Measurements from ENCODE around the gene NKX6-2. TPM values are rescaled to one million over a fixed set of nuclear protein-coding genes. Genes with fewer than 3 reads are reported as not detected.

The NKX6-2 gene
- total and polyA plus RNA-seq, 4 donors, result 0.07 to 7.1 TPM; not detected in 2

DNA sequence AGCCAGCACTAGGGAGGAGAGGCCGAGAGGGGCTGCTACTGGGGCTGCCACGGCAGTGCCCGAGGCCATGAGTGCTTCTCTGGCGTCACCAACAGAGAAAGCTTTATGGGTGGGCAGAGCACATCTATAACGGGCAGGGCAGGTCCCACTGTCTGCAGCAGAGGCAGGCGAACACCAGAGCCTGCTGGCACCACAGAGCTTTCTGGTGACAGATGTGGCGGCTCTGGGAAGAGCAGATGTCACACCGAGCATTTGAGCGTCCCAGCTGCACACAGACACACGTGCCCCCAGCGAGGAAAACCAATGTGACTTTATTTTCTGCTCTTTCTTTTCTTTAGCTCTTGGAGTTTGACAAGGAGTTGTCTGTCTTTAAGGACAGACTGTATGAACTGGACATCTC is 20.5 kb downstream of the NKX6-2 start (continued):
- TF ChIP-seq, protein P1, sequence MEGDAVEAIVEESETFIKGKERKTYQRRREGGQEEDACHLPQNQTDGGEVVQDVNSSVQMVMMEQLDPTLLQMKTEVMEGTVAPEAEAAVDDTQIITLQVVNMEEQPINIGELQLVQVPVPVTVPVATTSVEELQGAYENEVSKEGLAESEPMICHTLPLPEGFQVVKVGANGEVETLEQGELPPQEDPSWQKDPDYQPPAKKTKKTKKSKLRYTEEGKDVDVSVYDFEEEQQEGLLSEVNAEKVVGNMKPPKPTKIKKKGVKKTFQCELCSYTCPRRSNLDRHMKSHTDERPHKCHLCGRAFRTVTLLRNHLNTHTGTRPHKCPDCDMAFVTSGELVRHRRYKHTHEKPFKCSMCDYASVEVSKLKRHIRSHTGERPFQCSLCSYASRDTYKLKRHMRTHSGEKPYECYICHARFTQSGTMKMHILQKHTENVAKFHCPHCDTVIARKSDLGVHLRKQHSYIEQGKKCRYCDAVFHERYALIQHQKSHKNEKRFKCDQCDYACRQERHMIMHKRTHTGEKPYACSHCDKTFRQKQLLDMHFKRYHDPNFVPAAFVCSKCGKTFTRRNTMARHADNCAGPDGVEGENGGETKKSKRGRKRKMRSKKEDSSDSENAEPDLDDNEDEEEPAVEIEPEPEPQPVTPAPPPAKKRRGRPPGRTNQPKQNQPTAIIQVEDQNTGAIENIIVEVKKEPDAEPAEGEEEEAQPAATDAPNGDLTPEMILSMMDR (IDR thresholded peaks at IDR 0.05; ENCODE audit: low read depth, low read length, missing input control), result no peak
- TF ChIP-seq YY1 (IDR thresholded peaks at IDR 0.05) (no peak), FOXA1 (IDR thresholded peaks at IDR 0.05) (no peak), TAF1 (conservative IDR thresholded peaks at IDR 0.05) (no peak), RAD21 (IDR thresholded peaks at IDR 0.05) (no peak), RXRA (IDR thresholded peaks at IDR 0.05) (no peak), NR2F2 (IDR thresholded peaks at IDR 0.05) (no peak), JUND (IDR thresholded peaks at IDR 0.05) (no peak), FOXA2 (IDR thresholded peaks at IDR 0.05) (no peak)
- TF ChIP-seq, protein P2, sequence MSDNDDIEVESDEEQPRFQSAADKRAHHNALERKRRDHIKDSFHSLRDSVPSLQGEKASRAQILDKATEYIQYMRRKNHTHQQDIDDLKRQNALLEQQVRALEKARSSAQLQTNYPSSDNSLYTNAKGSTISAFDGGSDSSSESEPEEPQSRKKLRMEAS (IDR thresholded peaks at IDR 0.05), result no peak

GRCh38 chr10:132764108-132764507 is 21.8 kb downstream of the NKX6-2 start:
- WGBS, result 94% methylated on average over 11 of the region's 11 CpGs
- H3K27ac ChIP-seq (ENCODE audit: low read depth in 1 of 2, low read length in 2 of 2), result no peak overlapping the region
- H3K27me3 ChIP-seq (ENCODE audit: control insufficient read depth in 4 of 4, insufficient read depth in 4 of 4, low read length in 3 of 4), result no peaks in the 10 kb centered on the region
- DNase-seq (ENCODE audit: low spot score), result no peak
- H3K4me3 ChIP-seq (ENCODE audit: low read depth in 1 of 3, low read length in 3 of 3), result no peak overlapping the region
- H3K4me1 ChIP-seq (ENCODE audit: control insufficient read depth in 4 of 4, insufficient read depth in 4 of 4, low read length in 3 of 4), result no peaks in the 10 kb centered on the region
- H3K36me3 ChIP-seq (ENCODE audit: control insufficient read depth in 4 of 4, insufficient read depth in 3 of 4, low read depth in 1 of 4, low read length in 3 of 4), result peaks cover 0 to 20% (median 10%) of the 10 kb centered on the region in 4 donors
- H3K9ac ChIP-seq (ENCODE audit: low read depth in 1 of 2, low read length in 2 of 2), result no peak overlapping the region
- no peaks in the 10 kb centered on the region for H3K9me3 ChIP-seq (ENCODE audit: control insufficient read depth in 4 of 4, low read length in 3 of 4)
- TF ChIP-seq HNF4A (conservative IDR thresholded peaks at IDR 0.05) (no peak), RAD21 (IDR thresholded peaks at IDR 0.05) (no peak), FOXA2 (IDR thresholded peaks at IDR 0.05) (no peak), TAF1 (conservative IDR thresholded peaks at IDR 0.05) (no peak), GABPA (IDR thresholded peaks at IDR 0.05 in 1 of 2, conservative IDR thresholded peaks at IDR 0.05 in 1 of 2) (no peak), REST (IDR thresholded peaks at IDR 0.05) (no peak), NR2F2 (IDR thresholded peaks at IDR 0.05) (no peak), JUND (IDR thresholded peaks at IDR 0.05) (no peak), HNF4G (IDR thresholded peaks at IDR 0.05) (no peak), ATF3 (IDR thresholded peaks at IDR 0.05) (no peak), FOXA1 (IDR thresholded peaks at IDR 0.05) (no peak)
- TF ChIP-seq, protein P3, sequence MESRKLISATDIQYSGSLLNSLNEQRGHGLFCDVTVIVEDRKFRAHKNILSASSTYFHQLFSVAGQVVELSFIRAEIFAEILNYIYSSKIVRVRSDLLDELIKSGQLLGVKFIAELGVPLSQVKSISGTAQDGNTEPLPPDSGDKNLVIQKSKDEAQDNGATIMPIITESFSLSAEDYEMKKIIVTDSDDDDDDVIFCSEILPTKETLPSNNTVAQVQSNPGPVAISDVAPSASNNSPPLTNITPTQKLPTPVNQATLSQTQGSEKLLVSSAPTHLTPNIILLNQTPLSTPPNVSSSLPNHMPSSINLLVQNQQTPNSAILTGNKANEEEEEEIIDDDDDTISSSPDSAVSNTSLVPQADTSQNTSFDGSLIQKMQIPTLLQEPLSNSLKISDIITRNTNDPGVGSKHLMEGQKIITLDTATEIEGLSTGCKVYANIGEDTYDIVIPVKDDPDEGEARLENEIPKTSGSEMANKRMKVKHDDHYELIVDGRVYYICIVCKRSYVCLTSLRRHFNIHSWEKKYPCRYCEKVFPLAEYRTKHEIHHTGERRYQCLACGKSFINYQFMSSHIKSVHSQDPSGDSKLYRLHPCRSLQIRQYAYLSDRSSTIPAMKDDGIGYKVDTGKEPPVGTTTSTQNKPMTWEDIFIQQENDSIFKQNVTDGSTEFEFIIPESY (IDR thresholded peaks at IDR 0.05), result no peak
- TF ChIP-seq, protein P1 (IDR thresholded peaks at IDR 0.05; ENCODE audit: low read depth, low read length, missing input control), result no peak
